NCI-H2227 (cell line): ENCODE results near the gene GLT8D2.

Experiments
- DNase-seq: peaks from one replicate; lab custom pipeline; 2025; ENCODE audit not compliant: unreplicated experiment; lab: John Stamatoyannopoulos, UW

The GLT8D2 gene

DNA sequence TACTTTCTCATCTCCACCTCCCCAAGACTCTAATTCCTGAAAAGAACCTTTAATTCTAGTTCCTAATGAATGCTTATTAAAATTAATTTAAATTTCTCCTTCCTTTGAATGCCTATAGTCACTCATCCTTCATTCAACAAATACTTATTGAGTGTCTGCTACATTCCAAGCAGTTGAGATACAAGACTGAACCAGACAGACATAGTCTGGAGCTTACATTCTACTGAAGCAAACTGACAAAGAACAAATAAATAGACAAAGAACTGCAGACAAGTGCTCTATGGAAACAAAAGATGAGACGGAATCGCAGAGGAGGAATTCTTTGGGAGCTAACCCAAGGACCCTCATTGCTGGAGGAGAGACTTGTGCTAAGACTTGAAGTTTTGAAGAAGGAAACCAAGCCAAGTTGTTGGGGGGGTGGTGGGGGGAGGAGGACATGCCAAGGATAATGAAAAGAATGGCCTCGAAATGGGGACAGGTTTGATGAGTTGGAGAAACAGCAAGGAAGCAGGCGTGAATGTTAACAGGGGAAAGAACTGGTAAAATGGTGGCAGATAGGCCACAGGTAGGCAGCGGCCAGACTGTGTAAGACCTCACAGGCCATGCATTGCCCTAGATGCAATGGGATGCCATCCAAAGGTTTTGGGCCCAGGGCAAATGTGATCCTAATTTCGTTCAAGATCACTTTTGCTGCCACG is 94.0 kb downstream of the GLT8D2 start:
- DNase-seq: no peak

GRCh38 chr12:103952497-103952896 is 97.5 kb downstream of the GLT8D2 start:
- no peak for DNase-seq

DNA sequence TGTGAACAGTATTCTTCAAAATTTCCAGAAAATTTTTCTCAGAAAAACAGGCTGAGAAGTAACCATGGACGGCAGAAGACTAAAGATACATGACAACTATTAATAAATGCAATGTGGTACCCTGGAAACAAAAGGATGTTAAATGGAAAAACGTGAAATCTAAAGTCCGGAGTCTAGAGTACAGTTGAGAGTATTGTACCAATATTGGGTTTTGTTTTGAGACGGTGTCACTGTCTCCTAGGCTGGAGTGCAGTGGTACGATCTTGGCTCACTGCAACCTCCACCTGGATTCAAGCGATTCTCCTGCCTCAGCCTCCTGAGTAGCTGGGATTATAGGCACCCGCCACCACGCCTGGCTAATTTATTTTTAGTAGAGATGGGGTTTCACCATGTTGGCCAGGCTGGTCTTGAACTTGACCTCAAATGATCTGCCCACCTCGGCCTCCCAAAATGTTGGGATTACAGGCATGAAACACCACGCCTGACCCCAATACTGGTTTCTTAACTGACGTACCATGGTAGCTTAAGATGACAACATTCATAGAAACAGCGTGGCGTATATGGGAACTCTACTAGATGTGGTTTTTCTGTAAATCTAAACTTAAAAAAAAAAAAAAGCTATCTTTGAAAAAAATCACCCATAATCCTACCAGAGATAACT is 101.1 kb downstream of the GLT8D2 start:
- DNase-seq: no peak

DNA sequence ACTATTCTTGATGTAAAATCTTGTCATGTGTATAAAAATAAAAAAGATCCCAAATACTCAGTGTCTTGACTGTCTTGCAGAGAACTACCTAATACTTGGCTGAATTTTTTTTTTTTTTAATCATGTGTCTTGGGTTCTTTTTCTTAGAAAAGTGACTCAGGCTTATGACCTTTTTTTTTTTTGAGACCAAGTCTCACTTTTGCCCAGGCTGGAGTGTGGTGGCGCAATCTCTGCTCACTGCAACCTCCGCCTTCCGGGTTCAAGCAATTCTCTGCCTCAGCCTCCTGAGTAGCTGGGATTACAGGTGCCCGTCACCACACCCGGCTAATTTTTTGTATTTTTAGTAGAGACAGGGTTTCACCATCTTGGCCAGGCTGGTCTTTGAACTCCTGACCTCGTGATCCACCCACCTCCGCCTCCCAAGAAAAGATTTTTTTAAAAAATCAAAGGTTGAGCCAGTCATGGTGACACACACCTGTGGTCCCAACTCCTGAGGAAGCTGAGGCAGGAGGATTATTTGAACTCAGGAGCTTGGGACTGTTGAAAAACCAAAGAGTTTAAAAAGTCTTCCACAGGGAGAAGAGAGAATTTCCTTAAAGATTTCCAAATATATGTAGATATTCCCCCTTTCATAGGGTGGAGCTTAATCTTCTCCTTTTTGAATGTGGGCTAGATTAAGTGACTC is 102.0 kb downstream of the GLT8D2 start:
- DNase-seq: no peak

DNA sequence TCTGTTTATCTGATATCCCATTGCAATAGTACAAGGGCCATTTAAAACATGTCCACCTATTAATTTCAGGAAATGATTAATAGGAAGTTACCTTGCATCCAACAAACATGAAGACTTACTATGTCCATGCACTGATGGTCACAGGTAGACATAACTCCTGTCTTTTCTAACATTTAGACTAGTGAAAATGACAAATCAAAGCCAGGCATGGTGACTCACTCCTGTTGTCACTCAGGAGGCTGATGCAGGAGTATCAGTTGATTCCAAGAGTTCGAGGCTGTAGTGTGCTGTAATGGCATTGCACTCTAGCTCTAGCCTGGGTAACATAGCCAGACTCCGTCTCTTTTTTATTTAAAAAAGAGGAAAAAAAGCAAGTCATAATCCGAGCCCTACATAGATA is 105.0 kb downstream of the GLT8D2 start:
- no peak for DNase-seq
